Neural cell (in vitro differentiated cells): ENCODE results near the gene ERP27. TPM values are rescaled to one million over a fixed set of nuclear protein-coding genes. Genes with fewer than 3 reads are reported as not detected.

Experiments
- H2AFZ ChIP-seq: fragments of 200-600, 300-800 bp; sonication (generic), shearing (Covaris generic); 2 replicates; pipeline ENCODE4 v1.6.0; 2014; ENCODE audit warnings: low read depth, mild to moderate bottlenecking, antibody characterized with exemption, low read length, moderate library complexity
- H3F3A ChIP-seq: fragments of 200-600 bp; shearing (Covaris generic); 2 replicates; pipeline ENCODE4 v1.6.1; 2016; ENCODE audit warnings: mild to moderate bottlenecking, moderate library complexity, mixed read lengths, antibody characterized with exemption, low read length; ENCODE audit not compliant: insufficient read depth, poor library complexity, severe bottlenecking
- H3K27ac ChIP-seq: fragments of 200-600, 300-800 bp; sonication (generic), shearing (Covaris generic); 2 replicates; pipeline ENCODE4 v1.5.1; 2014; ENCODE audit warnings: mild to moderate bottlenecking, low read length, moderate library complexity
- H3K27me3 ChIP-seq: fragments of 300-800, 200-600 bp; sonication (generic), shearing (Covaris generic); 2 replicates; pipeline ENCODE4 v1.6.0; 2014; ENCODE audit warnings: mild to moderate bottlenecking, low read depth, low read length, moderate library complexity; ENCODE audit not compliant: insufficient read depth
- H3K36me3 ChIP-seq: fragments of 300-800, 200-600 bp; sonication (generic), shearing (Covaris generic); 2 replicates; pipeline ENCODE4 v1.5.1; 2014; ENCODE audit warnings: mild to moderate bottlenecking, antibody characterized with exemption, low read length, moderate library complexity; ENCODE audit not compliant: insufficient read depth
- H3K4me2 ChIP-seq: fragments of 300-800, 200-600 bp; sonication (generic), shearing (Covaris generic); 2 replicates; pipeline ENCODE4 v1.6.0; 2014; ENCODE audit warnings: mild to moderate bottlenecking, low read length
- H3K4me3 ChIP-seq: fragments of 300-800, 200-600 bp; sonication (generic), shearing (Covaris generic); 2 replicates; pipeline ENCODE4 v1.5.1; 2014; ENCODE audit warnings: mild to moderate bottlenecking, low read length, moderate library complexity
- H3K79me2 ChIP-seq: fragments of 200-600 bp; shearing (Covaris generic); replicated peaks from 2 replicates; pipeline ENCODE4 v1.6.0; 2014; ENCODE audit warnings: mild to moderate bottlenecking, low read length, moderate library complexity; ENCODE audit not compliant: insufficient read depth
- H3K9ac ChIP-seq: fragments of 300-800, 200-600 bp; sonication (generic), shearing (Covaris generic); 2 replicates; pipeline ENCODE4 v1.6.1; 2016; ENCODE audit warnings: mild to moderate bottlenecking, low read length, mixed read lengths
- H3K9me2 ChIP-seq: fragments of 200-600 bp; shearing (Covaris generic); 2 replicates; pipeline ENCODE4 v1.6.1; 2016; ENCODE audit warnings: mild to moderate bottlenecking, low read length, mixed read lengths; ENCODE audit not compliant: insufficient read depth
- H3K9me3 ChIP-seq: fragments of 200-600, 300-800 bp; sonication (generic), shearing (Covaris generic); 2 replicates; pipeline ENCODE4 v1.6.1; 2016; ENCODE audit warnings: mild to moderate bottlenecking, mixed run types, low read length, moderate library complexity, mixed read lengths
- H4K20me1 ChIP-seq: fragments of 200-600 bp; shearing (Covaris generic); 2 replicates; pipeline ENCODE4 v1.6.1; 2016; ENCODE audit warnings: mild to moderate bottlenecking, mixed run types; ENCODE audit not compliant: insufficient read depth
- EP300 ChIP-seq: fragments of 450-650 bp; conservative IDR thresholded peaks from 2 replicates; pipeline ENCODE4 v1.6.1; 2014; ENCODE audit warnings: antibody characterized with exemption, mild to moderate bottlenecking, moderate library complexity; ENCODE audit not compliant: poor library complexity, severe bottlenecking
- EZH2 ChIP-seq: fragments of 200-600, 300-800 bp; shearing (Covaris generic), sonication (generic); IDR thresholded peaks from 2 replicates; pipeline ENCODE4 v1.6.1; 2014; ENCODE audit warnings: antibody characterized with exemption, low read length, borderline replicate concordance, mild to moderate bottlenecking; ENCODE audit not compliant: insufficient read depth, poor library complexity, severe bottlenecking
- MXI1 ChIP-seq: fragments of 450-650 bp; conservative IDR thresholded peaks from 2 replicates; pipeline ENCODE4 v1.6.1; 2014; ENCODE audit warnings: antibody characterized with exemption, mild to moderate bottlenecking; ENCODE audit not compliant: poor library complexity, severe bottlenecking
- POLR2AphosphoS5 ChIP-seq: IDR thresholded peaks from 2 replicates; pipeline ENCODE4 v1.6.1; 2012
- RAD21 ChIP-seq: fragments of 450-650 bp; conservative IDR thresholded peaks from 2 replicates; pipeline ENCODE4 v1.6.1; 2014; ENCODE audit warnings: antibody characterized with exemption, mild to moderate bottlenecking, moderate library complexity
- REST ChIP-seq: IDR thresholded peaks from 2 replicates; pipeline ENCODE4 v1.6.1; 2012; ENCODE audit warnings: borderline replicate concordance
- SMC3 ChIP-seq: fragments of 450-650 bp; conservative IDR thresholded peaks from 2 replicates; pipeline ENCODE4 v1.6.1; 2014; ENCODE audit warnings: antibody characterized with exemption, mild to moderate bottlenecking, moderate library complexity; ENCODE audit not compliant: poor library complexity
- TAF1 ChIP-seq: IDR thresholded peaks from 2 replicates; pipeline ENCODE4 v1.6.1; 2012; ENCODE audit warnings: low read depth
- polyA plus RNA-seq: library from polyadenylated mRNA; depleted of rRNA; stranded (reverse); fragments of >200 nt; gene quantifications from 2 replicates; pipeline ENCODE4 v1.2.3, GENCODE V29; 2014
- TF ChIP-seq, protein P1 (sequence below): fragments of 450-650 bp; IDR thresholded peaks from 2 replicates; pipeline ENCODE4 v1.5.1; 2014; ENCODE audit warnings: antibody characterized with exemption, mild to moderate bottlenecking, moderate library complexity; ENCODE audit not compliant: poor library complexity, severe bottlenecking

ERP27 gene
- polyA plus RNA-seq, 1 donor from 2014 or later: not detected

DNA sequence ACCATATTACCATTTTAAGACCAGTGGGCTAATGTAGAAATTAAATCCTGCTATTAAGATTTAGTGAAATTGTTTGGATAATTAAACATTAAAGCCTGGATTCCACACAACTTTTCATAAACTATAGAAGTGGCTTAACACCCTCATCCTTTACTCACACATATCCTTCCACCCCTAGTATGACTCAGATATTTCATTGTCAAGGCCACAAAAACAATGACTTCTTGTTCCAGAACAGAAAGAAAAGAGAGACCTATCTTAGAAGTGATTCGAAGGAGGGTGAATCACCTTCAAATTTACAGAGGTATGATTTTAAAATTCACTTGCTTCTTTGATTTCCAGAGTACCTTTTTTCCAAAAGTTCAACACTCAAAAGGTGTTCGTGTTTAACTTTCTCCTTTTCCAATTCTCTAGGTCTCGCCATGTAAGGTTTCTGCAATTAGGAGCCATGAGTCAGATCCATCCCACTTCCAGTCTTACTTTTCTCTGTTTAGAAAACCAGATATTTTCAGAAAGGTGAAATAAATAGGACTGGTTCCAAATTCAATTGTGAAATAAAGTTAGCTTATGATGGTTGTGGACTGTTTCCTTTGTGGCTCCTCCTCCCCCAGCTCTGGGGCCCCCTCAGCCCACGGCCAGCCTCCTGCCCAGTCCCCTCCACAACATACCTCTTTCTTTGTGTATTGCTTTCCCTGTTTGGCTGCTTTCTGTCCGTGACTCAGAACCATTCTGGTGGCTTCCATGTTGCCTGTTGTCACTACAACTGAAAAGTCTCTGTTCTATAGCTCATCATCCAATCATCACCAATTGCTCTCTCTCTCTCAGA is 28.0 kb downstream of the ERP27 start:
- Histone ChIP-seq H3K4me3 (no peak overlapping the region), H3K9me3 (no peaks in the 10 kb centered on the region), H3K79me2 (no peaks in the 10 kb centered on the region), H3K27me3 (no peaks in the 10 kb centered on the region), H3K9ac (no peak overlapping the region), H3K27ac (no peak overlapping the region), H3K36me3 (no peaks in the 10 kb centered on the region), H3F3A (no peaks in the 10 kb centered on the region), H2AFZ (no peak overlapping the region), H3K4me2 (no peak overlapping the region), H3K9me2 (no peaks in the 10 kb centered on the region), H4K20me1 (no peaks in the 10 kb centered on the region)
- TF ChIP-seq REST (no peak), MXI1 (no peak), TAF1 (no peak), RAD21 (no peak), POLR2AphosphoS5 (no peak), EP300 (no peak), EZH2 (no peak), SMC3 (no peak)
- TF ChIP-seq, protein P1, sequence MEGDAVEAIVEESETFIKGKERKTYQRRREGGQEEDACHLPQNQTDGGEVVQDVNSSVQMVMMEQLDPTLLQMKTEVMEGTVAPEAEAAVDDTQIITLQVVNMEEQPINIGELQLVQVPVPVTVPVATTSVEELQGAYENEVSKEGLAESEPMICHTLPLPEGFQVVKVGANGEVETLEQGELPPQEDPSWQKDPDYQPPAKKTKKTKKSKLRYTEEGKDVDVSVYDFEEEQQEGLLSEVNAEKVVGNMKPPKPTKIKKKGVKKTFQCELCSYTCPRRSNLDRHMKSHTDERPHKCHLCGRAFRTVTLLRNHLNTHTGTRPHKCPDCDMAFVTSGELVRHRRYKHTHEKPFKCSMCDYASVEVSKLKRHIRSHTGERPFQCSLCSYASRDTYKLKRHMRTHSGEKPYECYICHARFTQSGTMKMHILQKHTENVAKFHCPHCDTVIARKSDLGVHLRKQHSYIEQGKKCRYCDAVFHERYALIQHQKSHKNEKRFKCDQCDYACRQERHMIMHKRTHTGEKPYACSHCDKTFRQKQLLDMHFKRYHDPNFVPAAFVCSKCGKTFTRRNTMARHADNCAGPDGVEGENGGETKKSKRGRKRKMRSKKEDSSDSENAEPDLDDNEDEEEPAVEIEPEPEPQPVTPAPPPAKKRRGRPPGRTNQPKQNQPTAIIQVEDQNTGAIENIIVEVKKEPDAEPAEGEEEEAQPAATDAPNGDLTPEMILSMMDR: no peak

DNA sequence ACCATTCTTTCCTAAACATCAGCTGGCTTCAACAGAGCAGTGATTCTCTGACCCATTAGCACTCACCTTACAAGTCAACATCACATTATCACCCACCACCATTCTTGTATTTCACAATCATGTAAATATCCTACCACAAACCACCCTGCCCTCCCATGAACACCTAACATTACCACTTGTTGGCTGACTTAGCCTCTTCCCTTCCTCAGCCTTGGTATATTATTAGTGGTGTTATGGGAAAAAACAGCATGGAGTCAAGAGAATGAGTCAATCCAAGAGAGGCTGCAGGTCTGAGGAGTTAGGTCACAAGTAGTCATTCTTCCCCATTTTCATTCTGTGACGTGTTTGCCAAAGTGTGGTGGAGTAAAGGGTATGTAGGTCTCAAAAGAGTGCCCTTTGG is 30.4 kb downstream of the ERP27 start:
- Histone ChIP-seq H3K27ac (no peak overlapping the region), H3K27me3 (no peaks in the 10 kb centered on the region), H3K4me3 (no peak overlapping the region), H3K9me2 (no peaks in the 10 kb centered on the region), H2AFZ (no peak overlapping the region), H3K4me2 (no peak overlapping the region), H3K9ac (no peak overlapping the region), H3F3A (no peaks in the 10 kb centered on the region), H4K20me1 (no peaks in the 10 kb centered on the region), H3K36me3 (no peaks in the 10 kb centered on the region), H3K79me2 (no peaks in the 10 kb centered on the region), H3K9me3 (no peaks in the 10 kb centered on the region)
- TF ChIP-seq RAD21 (no peak), EZH2 (no peak), TAF1 (no peak), MXI1 (no peak), EP300 (no peak), POLR2AphosphoS5 (no peak), REST (no peak), SMC3 (no peak)
- TF ChIP-seq, protein P1: no peak
